B cell (primary cell): ENCODE results near the gene TTC23L.

Experiments used
- EZH2 ChIP-seq: IDR thresholded peaks from 2 replicates; pipeline ENCODE4 v1.6.1; 2012; ENCODE audit warnings: borderline replicate concordance, low read depth, mild to moderate bottlenecking, moderate library complexity, low read length; ENCODE audit not compliant: insufficient read depth, poor library complexity, severe bottlenecking
- TF ChIP-seq, protein P1 (sequence below): fragments of 200-600 bp; IDR thresholded peaks from one replicate; pipeline ENCODE4 v1.8.0; 2022; ENCODE audit warnings: antibody characterized with exemption, mild to moderate bottlenecking

DNA sequence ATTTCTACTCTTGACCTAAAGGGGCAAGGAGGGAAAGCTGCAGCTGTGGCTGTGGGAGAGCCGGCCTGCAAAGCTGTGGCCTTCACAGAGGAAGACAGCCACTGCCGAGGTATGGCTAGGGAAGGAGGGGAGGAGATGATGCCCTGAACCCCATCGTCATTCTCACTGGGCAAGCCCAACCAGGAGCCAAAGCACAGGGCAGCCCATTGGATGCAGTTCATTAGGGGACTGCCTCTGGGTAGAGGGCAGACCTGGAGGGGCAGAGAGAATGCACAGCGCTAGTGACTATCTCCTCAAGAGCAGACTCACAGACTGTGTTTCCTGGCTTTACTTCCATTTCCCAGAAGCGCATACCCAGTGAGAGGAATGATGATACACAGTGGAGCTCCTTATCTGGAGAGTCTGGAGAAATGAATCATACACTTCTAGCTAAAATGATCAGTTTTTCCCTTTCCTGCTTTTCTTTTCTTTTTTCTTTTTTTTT, 47.2 kb upstream of the TTC23L start:
- TF ChIP-seq, protein P1, sequence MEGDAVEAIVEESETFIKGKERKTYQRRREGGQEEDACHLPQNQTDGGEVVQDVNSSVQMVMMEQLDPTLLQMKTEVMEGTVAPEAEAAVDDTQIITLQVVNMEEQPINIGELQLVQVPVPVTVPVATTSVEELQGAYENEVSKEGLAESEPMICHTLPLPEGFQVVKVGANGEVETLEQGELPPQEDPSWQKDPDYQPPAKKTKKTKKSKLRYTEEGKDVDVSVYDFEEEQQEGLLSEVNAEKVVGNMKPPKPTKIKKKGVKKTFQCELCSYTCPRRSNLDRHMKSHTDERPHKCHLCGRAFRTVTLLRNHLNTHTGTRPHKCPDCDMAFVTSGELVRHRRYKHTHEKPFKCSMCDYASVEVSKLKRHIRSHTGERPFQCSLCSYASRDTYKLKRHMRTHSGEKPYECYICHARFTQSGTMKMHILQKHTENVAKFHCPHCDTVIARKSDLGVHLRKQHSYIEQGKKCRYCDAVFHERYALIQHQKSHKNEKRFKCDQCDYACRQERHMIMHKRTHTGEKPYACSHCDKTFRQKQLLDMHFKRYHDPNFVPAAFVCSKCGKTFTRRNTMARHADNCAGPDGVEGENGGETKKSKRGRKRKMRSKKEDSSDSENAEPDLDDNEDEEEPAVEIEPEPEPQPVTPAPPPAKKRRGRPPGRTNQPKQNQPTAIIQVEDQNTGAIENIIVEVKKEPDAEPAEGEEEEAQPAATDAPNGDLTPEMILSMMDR: no peak
- TF ChIP-seq EZH2: no peak
